Stimulated activated effector memory CD8-positive, alpha-beta T cell treated with anti-CD3 and anti-CD28 coated beads, Interleukin-12 subunit alpha, Interleukin-12 subunit beta, amount 100 ng/mL, for 72 hours (primary cell): ENCODE data around the gene SYCE3.
"Not testable (repeated sequence)": the region's sequence is repeated elsewhere in the genome, so short reads cannot be mapped to it uniquely, and the experiment has no call there.

Experiments
- ATAC-seq: fragments of 150-1000 bp; cut with Tn5 transposase; 2 replicates; pipeline ENCODE4 v1.10.0; 2021
- DNase-seq, 2 donors: peaks; one replicate each; pipeline ENCODE4 v3.0.0; 2021 to 2022; ENCODE audit warnings: low spot score in 2 of 2
- H3K27ac Mint-ChIP-seq: one replicate; pipeline ENCODE4 v1.8.0; 2022; ENCODE audit warnings: mild to moderate bottlenecking, mixed read lengths
- H3K36me3 Mint-ChIP-seq: one replicate; pipeline ENCODE4 v1.8.0; 2022; ENCODE audit warnings: mild to moderate bottlenecking, mixed read lengths
- H3K4me1 Mint-ChIP-seq: one replicate; pipeline ENCODE4 v1.8.0; 2022; ENCODE audit warnings: mixed read lengths
- H3K4me3 Mint-ChIP-seq: one replicate; pipeline ENCODE4 v1.8.0; 2022; ENCODE audit warnings: mild to moderate bottlenecking, mixed read lengths
- H3K9me3 Mint-ChIP-seq: one replicate; pipeline ENCODE4 v1.8.0; 2022; ENCODE audit warnings: mixed read lengths

Gene SYCE3

DNA sequence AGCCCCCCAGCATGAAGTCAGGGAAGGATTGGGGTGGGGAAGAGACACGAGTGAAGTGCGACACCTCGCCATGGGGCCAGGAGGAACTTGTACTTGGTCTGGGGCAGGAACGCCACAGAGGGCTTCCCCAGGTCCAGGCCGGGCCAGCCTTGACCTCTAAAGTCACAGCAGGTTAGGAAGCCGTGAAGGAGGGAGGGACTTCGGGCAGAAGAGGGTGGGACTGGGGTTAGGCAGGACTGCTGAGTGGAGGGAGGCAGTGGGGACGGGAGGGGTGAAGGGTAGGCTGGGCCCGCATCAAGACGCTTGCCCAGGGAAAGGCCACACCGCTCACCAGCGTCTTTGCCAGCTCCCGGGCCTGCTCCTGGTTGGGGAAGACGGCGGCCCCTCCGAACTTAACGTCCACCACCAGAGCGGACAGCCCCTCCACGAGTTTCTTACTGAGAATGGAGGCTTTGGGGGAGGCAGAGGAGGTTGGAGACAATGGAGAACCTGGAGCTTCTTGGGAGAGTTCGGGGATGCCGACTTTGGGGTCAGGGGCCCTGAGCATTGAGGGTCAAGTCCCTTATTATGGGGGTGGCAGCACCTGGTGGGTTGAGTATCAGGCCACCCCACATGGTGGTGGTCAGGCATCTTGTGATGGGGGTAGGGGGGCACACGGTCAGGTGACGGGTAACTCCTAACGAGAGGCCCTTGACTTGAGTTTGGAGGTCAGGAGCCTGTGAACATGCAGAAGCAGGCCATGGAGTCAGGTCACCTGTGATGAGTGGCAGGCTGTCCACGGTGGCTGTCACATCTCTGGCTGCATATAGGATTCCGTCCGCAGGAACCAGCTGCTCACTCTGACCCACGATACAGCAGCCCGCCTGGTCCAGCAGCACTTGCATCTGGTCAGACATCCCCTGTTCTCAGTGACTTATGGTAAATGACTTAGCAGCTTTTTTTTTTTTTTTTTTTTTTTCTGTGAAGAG is 35.6 kb downstream of the SYCE3 start:
- Mint-ChIP-seq H3K36me3 (peaks cover 65% of the 10 kb centered on the region), H3K27ac (peak overlapping the region; percentile 95), H3K9me3 (no peaks in the 10 kb centered on the region), H3K4me1 (peaks cover 47% of the 10 kb centered on the region), H3K4me3 (peak overlapping the region; percentile 93)
- DNase-seq (peak; percentile 5 to 84), ATAC-seq (peak; percentile 3)

GRCh38 chr22:50526108-50526833 is 36.4 kb downstream of the SYCE3 start:
- Mint-ChIP-seq H3K36me3 (peaks cover 72% of the 10 kb centered on the region), H3K4me3 (peak overlapping the region; percentile 93), H3K4me1 (peaks cover 47% of the 10 kb centered on the region), H3K9me3 (no peaks in the 10 kb centered on the region), H3K27ac (peak overlapping the region; percentile 95)
- DNase-seq = peak; percentile 86 to 94
- peak; percentile 58 for ATAC-seq

DNA sequence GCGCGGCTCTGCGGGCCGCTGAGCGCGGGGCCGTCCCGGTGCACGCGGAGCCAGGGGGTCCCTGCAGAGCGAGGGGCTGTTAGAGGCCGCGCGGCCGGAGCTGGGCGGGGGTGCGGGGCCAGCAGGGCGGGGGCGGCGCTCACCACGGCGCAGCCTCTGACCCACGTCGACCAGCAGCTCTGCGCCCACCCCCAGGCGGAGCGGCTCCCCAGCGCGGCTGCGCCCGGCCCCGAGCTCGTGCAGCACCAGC is 36.9 kb downstream of the SYCE3 start:
- Mint-ChIP-seq H3K27ac (peak overlapping the region; percentile 95), H3K4me1 (peaks cover 47% of the 10 kb centered on the region), H3K36me3 (peaks cover 72% of the 10 kb centered on the region), H3K4me3 (peak overlapping the region; percentile 93), H3K9me3 (no peaks in the 10 kb centered on the region)
- ATAC-seq (no peak), DNase-seq (no peak)

DNA sequence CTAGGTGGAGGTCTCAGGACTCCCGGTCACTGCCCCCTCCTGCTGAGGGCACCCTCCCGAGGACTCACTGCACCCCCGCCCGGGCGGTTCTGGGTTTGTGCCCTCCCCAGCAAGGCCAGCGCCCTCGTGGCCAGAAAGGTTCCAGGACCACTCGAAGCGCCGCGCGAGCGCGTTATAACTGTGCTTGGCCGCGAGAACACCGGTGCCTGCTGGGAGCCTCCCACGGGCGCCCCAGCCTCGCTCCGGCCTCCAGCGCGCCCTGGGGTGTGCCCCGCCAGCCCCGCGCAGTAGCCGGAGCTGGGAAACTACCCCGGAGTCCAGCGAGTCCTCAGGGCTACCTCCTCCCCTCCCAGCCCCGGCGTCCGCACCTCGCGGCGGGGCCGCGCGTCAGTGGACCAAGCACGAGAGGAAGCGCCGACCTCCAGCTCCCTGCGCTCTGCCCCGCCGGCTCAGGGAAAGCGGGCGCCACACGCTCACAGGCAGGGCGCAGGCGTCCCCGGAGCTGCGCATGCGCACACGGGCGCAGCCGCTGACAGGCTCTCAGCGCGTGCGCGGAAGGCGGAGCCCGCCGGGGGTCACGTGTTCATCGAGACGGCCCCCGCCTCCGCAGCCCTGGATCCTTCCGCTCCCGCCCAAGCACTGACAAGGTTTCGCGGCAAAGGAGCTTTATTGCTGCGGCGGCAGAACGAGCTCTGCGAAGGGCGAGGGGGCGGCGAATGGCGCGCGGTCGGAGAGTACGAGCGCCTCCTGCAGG is 37.4 kb downstream of the SYCE3 start, which contains the start of gene SCO2:
Gene SCO2 (minus strand): TSS at position 495 of the 754 bp plus-strand sequence. CDS start 1,187 bp downstream, outside the sequence.
- peak within 1 kb of the TSS; percentile 93 for H3K4me3 Mint-ChIP-seq
- DNase-seq (peak; percentile 99), ATAC-seq (peak; percentile 69)
- peak within 1 kb of the TSS; percentile 95 for H3K27ac Mint-ChIP-seq
- H3K9me3 Mint-ChIP-seq = no peaks in the 10 kb centered on the region
- H3K4me1 Mint-ChIP-seq = peaks cover 47% of the 10 kb centered on the region
- peaks cover 72% of the 10 kb centered on the region for H3K36me3 Mint-ChIP-seq

DNA sequence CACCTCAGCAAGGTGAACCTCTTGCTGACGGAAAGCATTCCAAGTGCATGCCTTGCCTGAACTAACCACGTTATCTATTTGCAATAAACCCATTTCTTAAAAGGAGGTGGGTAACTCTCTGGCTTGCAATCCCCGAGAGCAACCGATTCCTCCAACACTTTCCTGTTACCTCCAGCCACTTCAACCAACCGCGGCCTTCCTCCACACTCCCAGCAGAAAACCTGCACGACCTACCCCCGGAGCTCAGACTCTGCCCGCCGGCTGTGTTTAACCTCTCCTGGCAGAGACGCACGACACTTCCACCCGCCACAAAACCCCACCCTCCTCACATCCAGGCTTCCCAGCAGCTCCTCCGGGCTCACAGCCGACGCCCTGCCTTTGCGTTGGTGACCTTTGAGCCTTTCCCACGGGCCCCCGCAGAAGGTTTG is 38.0 kb downstream of the SYCE3 start:
- DNase-seq = no peak
- no peak for ATAC-seq
- Mint-ChIP-seq H3K36me3 (peaks cover 77% of the 10 kb centered on the region), H3K4me3 (peak overlapping the region; percentile 93), H3K27ac (peak overlapping the region; percentile 95), H3K9me3 (no peaks in the 10 kb centered on the region), H3K4me1 (peaks cover 47% of the 10 kb centered on the region)

- Mint-ChIP-seq H3K9me3 (no peaks in the 10 kb centered on the region), H3K4me1 (peaks cover 47% of the 10 kb centered on the region), H3K36me3 (peaks cover 83% of the 10 kb centered on the region), H3K27ac (peak overlapping the region; percentile 95), H3K4me3 (peak overlapping the region; percentile 93)
- ATAC-seq = no peak
- peak; percentile 3 to 59 for DNase-seq
Measured at GRCh38 chr22:50523806-50524675, 38.7 kb downstream of the SYCE3 start.

DNA sequence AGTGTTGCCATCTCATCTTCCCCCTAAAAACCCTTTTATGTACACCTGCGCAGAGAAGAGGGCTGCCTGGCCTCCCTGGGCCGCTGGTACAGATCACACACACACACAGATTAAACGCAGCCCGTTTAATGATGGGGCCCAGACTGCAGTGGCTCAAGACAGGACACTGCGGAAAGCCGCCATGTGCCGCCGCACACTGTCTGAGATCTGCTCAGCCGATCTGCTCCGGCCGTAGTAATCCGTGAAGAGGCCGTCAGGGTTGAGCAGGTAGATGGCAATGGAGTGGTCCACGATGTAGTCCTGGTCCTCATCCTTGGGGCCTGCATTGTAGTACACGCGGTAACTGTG is 39.3 kb downstream of the SYCE3 start:
- H3K9me3 Mint-ChIP-seq = no peaks in the 10 kb centered on the region
- H3K36me3 Mint-ChIP-seq = peaks cover 87% of the 10 kb centered on the region
- peak in 1 of 2 donors; percentile 51 for DNase-seq
- peak overlapping the region; percentile 93 for H3K4me3 Mint-ChIP-seq
- peaks cover 41% of the 10 kb centered on the region for H3K4me1 Mint-ChIP-seq
- no peak overlapping the region for H3K27ac Mint-ChIP-seq
- no peak for ATAC-seq

- Mint-ChIP-seq H3K4me1 (peaks cover 35% of the 10 kb centered on the region), H3K36me3 (peaks cover 89% of the 10 kb centered on the region), H3K9me3 (no peaks in the 10 kb centered on the region), H3K4me3 (no peak overlapping the region), H3K27ac (no peak overlapping the region)
- ATAC-seq (no peak), DNase-seq (peak in 1 of 2 donors; percentile 51)
Measured at GRCh38 chr22:50522806-50523438, 39.8 kb downstream of the SYCE3 start.

DNA sequence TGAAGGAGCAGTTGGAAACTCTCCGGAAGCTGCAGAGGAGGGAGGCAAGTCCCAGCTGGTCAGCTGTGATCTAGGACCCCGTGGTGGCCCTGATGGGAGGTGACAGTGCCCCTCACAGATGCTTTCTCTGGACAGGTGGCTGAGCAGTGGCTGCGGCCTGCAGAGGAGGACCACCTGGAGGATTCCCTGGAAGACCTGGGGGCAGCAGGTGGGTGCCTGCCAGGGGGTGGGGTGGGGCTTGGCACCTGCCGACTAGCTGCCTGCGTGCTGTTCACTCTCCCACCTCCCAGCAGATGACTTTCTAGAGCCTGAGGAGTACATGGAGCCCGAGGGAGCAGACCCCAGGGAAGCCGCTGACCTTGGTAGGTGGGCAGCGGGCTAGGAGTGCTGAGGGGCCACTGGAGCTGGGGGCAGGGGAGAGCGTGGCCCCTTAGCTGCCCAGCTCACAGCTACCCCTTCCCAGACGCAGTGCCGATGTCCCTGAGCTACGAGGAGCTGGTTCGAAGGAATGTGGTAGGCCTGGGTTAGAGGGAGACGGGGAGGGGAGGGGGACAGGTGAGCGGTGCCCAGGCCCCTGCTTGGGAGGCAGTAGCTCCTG is 40.4 kb downstream of the SYCE3 start:
- DNase-seq = no peak
- Mint-ChIP-seq H3K36me3 (peaks cover 91% of the 10 kb centered on the region), H3K9me3 (no peaks in the 10 kb centered on the region), H3K4me3 (no peak overlapping the region), H3K27ac (no peak overlapping the region), H3K4me1 (peaks cover 29% of the 10 kb centered on the region)
- no peak for ATAC-seq

- Mint-ChIP-seq H3K27ac (no peak overlapping the region), H3K36me3 (peaks cover 91% of the 10 kb centered on the region), H3K4me1 (peaks cover 23% of the 10 kb centered on the region), H3K4me3 (no peak overlapping the region), H3K9me3 (no peaks in the 10 kb centered on the region)
- DNase-seq (no peak), ATAC-seq (no peak)
Measured at GRCh38 chr22:50521710-50522109, 41.0 kb downstream of the SYCE3 start.

DNA sequence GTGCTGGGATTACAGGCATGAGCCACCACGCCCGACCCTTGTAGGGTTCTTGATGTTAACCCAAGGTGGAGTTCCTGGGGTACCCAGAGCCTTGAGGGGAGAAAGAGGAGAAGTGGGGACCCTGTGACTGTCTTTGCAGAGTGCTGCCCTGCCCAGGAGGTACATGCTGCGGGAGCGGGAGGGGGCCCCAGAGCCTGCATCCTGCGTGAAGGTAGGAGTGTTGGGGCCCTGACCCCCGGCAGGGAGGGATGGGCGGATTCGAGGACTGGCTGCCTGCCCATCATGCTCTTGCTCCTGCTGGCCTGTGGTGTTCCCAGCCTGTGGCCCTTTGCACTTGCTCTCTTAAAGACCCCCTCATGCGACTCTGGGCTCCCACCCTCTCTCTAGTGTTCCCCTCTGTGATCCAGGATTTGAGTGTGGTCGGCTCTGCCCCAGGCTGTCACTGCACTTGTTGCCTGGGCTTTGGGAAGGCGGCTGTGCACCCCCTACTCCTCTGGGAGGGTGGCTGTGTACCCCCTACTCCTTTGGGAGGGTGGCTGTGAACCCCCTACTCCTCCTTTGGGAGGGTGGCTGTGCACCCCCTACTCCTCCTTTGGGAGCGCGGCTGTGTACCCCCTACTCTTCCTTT is 41.8 kb downstream of the SYCE3 start:
- peaks cover 24% of the 10 kb centered on the region for H3K4me1 Mint-ChIP-seq
- H3K27ac Mint-ChIP-seq = no peak overlapping the region
- H3K9me3 Mint-ChIP-seq = no peaks in the 10 kb centered on the region
- ATAC-seq (no peak), DNase-seq (peak in 1 of 2 donors; percentile 52)
- peaks cover 92% of the 10 kb centered on the region for H3K36me3 Mint-ChIP-seq
- H3K4me3 Mint-ChIP-seq = no peak overlapping the region

DNA sequence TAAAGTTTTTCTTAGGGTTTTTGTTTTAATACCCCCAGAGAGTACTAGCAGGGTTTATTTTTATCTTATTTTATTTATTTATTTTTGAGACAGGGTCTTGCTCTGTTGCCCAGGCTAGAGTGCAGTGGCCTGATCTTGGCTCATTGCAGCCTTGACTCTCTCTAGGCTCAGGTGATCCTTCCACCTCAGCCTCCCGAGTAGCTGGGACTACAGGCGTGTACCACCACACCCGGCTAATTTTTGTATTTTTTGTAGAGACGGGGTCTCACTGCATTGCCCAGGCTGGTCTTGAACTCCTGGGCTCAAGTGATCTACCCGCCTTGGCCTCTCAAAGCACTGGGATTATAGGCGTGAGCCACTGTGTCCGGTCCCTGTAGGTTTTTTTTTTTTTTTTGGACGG is 42.5 kb downstream of the SYCE3 start:
- H3K36me3 Mint-ChIP-seq = peaks cover 93% of the 10 kb centered on the region
- not testable (repeated sequence) for DNase-seq, H3K4me3 Mint-ChIP-seq, H3K27ac Mint-ChIP-seq, ATAC-seq, H3K9me3 Mint-ChIP-seq
- H3K4me1 Mint-ChIP-seq = peaks cover 30% of the 10 kb centered on the region

- DNase-seq (no peak), ATAC-seq (no peak)
- H3K4me1 Mint-ChIP-seq = peaks cover 28% of the 10 kb centered on the region
- no peaks in the 10 kb centered on the region for H3K9me3 Mint-ChIP-seq
- peaks cover 93% of the 10 kb centered on the region for H3K36me3 Mint-ChIP-seq
- H3K27ac Mint-ChIP-seq = no peak overlapping the region
- no peak overlapping the region for H3K4me3 Mint-ChIP-seq
Measured at GRCh38 chr22:50519151-50519550, 43.6 kb downstream of the SYCE3 start.
